Upper lobe of right lung (tissue), 1 donor: ENCODE results near the gene ZNF175. TPM values are rescaled to one million over a fixed set of nuclear protein-coding genes. Genes with fewer than 3 reads are reported as not detected.

Source experiments
- ATAC-seq: fragments of 200-7000 bp; cut with Tn5 transposase; one replicate; pipeline ENCODE4 v1.9.1; 2020; ENCODE audit warnings: mild to moderate bottlenecking, moderate library complexity
- DNase-seq: peaks from one replicate; pipeline ENCODE4 v3.0.0-alpha.2; 2020
- H3K27ac ChIP-seq: fragments of 200-600 bp; one replicate; pipeline ENCODE4 v1.8.0; 2022
- H3K27me3 ChIP-seq: fragments of 200-600 bp; one replicate; pipeline ENCODE4 v1.8.0; 2022; ENCODE audit warnings: mild to moderate bottlenecking
- H3K36me3 ChIP-seq: fragments of 200-600 bp; one replicate; pipeline ENCODE4 v1.8.0; 2022
- H3K4me1 ChIP-seq: fragments of 200-600 bp; one replicate; pipeline ENCODE4 v1.8.0; 2022
- H3K4me3 ChIP-seq: fragments of 200-600 bp; one replicate; pipeline ENCODE4 v1.8.0; 2022; ENCODE audit warnings: mild to moderate bottlenecking
- H3K9me3 ChIP-seq: fragments of 200-600 bp; one replicate; pipeline ENCODE4 v1.8.0; 2022
- CTCF ChIP-seq: fragments of 200-600 bp; IDR thresholded peaks from one replicate; pipeline ENCODE4 v1.8.0; 2022; ENCODE audit warnings: antibody characterized with exemption
- intact Hi-C: fragments of 100-400 bp; cut with DNase I; formaldehyde crosslinking; loops from one replicate; pipeline ENCODE4 v1.11.0; 2022
- total RNA-seq: library from RNA; stranded (reverse); fragmentation: NEBNext Ultra II Directional; extraction: Animal tissue kit (Norgen Biotek cat#: 25700); gene quantifications from one replicate; pipeline ENCODE4 v1.2.1, GENCODE V29; 2021
- donor health status: DM: no; HTN: yes; CAD: no; lungs with severe emphysema.

The ZNF175 gene
- total RNA-seq, 1 donor from 2014 or later = 13.8 TPM

DNA sequence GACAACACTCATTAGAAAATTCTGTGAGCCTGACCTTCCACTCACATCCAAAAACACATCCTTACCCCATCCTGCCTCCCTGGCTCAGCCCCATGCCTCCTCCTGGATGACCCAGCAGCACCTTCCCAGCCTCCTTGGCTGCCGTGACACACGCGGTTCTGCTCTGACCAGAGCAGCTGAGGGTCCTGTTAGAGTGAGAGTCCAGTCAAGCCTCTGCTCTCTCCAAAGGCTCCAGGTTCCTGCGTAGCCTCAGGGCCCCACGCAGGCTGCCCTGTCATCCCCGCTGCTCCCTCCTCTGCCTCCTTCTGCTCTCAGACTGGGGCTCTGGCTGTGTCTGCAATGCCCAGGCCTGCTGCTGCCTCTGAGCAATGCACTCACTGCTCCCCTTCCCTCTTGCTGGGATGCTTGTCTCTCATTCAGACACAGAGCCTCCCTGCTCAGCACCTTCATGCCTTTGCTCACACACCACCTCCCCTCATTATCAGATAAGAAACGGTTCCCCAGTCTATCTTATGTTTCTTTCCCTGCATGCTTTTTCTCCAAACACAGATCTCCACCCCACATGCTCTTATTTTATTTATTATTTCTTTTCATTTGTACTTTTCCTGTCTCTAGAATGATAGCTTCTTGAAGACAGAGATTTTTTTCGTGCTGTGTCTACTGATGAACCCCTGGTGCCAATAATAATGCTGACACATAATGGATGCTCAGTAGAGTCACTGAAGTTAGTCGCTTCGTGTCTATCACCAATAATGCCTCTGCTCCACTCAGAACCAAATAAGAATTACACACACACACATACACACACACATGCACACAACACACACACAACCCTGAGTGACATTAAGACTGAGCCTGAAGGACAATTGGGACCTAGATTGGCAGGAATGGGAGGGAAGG is 29.4 kb upstream of the ZNF175 start:
- Histone ChIP-seq H3K4me3 (no peak overlapping the region), H3K9me3 (no peaks in the 10 kb centered on the region), H3K36me3 (no peaks in the 10 kb centered on the region), H3K27ac (no peak overlapping the region), H3K27me3 (peaks cover 52% of the 10 kb centered on the region), H3K4me1 (no peaks in the 10 kb centered on the region)
- DNase-seq = peak; percentile 52
- ATAC-seq = peak; percentile 22
- intact Hi-C loops = no loop called here
- no peak for TF ChIP-seq CTCF

- Histone ChIP-seq H3K36me3 (no peaks in the 10 kb centered on the region), H3K27me3 (peaks cover 49% of the 10 kb centered on the region), H3K4me1 (no peaks in the 10 kb centered on the region), H3K27ac (no peak overlapping the region), H3K4me3 (no peak overlapping the region), H3K9me3 (no peaks in the 10 kb centered on the region)
- DNase-seq = no peak
- intact Hi-C loops = no loop called here
- no peak for TF ChIP-seq CTCF
- no peak for ATAC-seq
These were observed 28.4 kb upstream of the ZNF175 start for GRCh38 chr19:51542699-51543098.

DNA sequence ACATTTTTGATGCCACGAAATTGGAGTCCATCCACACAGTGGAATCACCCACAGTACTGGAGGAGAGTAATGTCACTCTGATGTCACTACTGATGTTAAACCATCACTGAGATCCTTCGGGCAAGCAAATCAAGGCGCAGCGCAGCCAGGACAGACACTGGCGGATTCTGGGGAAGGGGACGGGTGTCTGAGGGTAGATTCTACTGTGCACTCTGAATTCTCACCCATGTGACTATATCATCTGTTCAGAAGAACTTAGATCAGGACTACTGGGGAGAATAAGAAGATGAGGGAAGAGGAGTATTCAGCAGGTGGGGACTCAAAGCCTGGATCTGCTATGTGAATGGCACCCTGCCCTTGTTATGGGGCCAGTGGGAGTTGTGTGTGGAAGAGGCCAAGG is 27.0 kb upstream of the ZNF175 start:
- H3K4me1 ChIP-seq = no peaks in the 10 kb centered on the region
- H3K27ac ChIP-seq = no peak overlapping the region
- ATAC-seq = no peak
- no peak for TF ChIP-seq CTCF
- DNase-seq = no peak
- intact Hi-C loops = no loop called here
- no peaks in the 10 kb centered on the region for H3K9me3 ChIP-seq
- H3K36me3 ChIP-seq = no peaks in the 10 kb centered on the region
- peaks cover 42% of the 10 kb centered on the region for H3K27me3 ChIP-seq
- no peak overlapping the region for H3K4me3 ChIP-seq

GRCh38 chr19:51546107-51546649 is 24.9 kb upstream of the ZNF175 start:
- TF ChIP-seq CTCF = no peak
- DNase-seq = peak; percentile 26
- intact Hi-C loops = no loop called here

GRCh38 chr19:51546650-51547396 is 24.3 kb upstream of the ZNF175 start:
- no peak for TF ChIP-seq CTCF
- H3K27ac ChIP-seq = no peak overlapping the region
- H3K9me3 ChIP-seq = no peaks in the 10 kb centered on the region
- H3K4me1 ChIP-seq = no peaks in the 10 kb centered on the region
- no peaks in the 10 kb centered on the region for H3K36me3 ChIP-seq
- peaks cover 31% of the 10 kb centered on the region for H3K27me3 ChIP-seq
- DNase-seq (no peak), ATAC-seq (peak; percentile 41)
- intact Hi-C loops = no loop called here
- no peak overlapping the region for H3K4me3 ChIP-seq

More at GRCh38 chr19:51546107-51546649, 24.9 kb upstream of the ZNF175 start:
- H3K4me1 ChIP-seq = no peaks in the 10 kb centered on the region
- H3K4me3 ChIP-seq = no peak overlapping the region
- peaks cover 36% of the 10 kb centered on the region for H3K27me3 ChIP-seq
- no peak for ATAC-seq
- H3K27ac ChIP-seq = no peak overlapping the region
- H3K36me3 ChIP-seq = no peaks in the 10 kb centered on the region
- no peaks in the 10 kb centered on the region for H3K9me3 ChIP-seq
